Stimulated activated CD4-positive, alpha-beta T cell treated with anti-CD3 and anti-CD28 coated beads, TNF-alpha, amount 100 ng/mL, for 1 hour (primary cell): Measurements from ENCODE around the gene EFEMP1.

ENCODE experiments used
- DNase-seq, 3 donors: peaks; one replicate each; pipeline ENCODE4 v3.0.0-alpha.2; 2020; ENCODE audit warnings: low read depth in 3 of 3, low spot score in 1 of 3

EFEMP1 gene

DNA sequence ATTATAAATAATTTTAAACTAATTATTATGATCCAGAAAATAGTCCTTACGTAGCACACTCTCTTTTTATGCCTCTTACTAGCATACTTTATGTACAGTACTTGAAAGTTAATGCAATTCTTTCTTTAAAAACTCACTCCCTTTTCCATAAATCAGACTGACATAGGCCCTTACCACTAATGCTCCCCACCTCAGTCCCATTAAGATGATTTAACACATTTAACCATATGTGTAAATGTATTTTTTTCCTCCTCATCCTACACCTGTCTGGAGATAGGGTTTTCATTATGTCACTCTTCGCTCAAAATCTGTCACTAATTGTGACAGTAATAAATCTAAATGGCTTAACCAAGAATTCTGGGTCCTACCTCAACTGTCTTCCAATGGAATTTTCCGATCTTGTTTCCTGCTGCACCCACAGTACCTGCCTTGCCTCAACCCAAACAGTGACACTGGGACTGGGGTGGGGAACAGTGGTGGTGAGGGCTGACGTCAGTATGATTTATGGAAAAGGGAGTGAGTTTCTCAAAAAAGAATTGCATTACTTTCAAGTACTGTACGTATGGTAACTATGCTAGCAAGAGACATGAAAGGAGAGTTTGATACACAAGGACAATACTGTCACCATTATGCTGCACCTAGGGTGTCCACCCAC, 25.1 kb downstream of the EFEMP1 start:
- DNase-seq, result no peak

DNA sequence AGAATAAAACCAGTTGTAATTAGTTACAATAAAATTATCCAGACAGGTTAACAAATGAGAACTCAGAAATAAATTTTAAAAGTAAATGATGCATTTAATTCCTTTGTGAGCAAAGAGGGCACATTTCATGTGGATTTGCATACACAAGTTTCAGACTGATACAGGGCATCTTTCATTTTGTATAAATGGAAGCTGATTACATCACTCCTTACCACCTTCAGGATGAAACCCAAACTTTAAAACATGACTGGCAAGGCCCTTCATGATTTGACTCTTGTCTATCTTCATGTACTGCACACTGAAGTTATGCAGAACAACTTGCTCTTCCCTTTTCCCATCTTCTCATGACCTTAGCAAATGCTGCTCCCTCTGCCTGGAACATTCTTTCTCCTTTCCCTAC, 26.9 kb downstream of the EFEMP1 start:
- no peak for DNase-seq

DNA sequence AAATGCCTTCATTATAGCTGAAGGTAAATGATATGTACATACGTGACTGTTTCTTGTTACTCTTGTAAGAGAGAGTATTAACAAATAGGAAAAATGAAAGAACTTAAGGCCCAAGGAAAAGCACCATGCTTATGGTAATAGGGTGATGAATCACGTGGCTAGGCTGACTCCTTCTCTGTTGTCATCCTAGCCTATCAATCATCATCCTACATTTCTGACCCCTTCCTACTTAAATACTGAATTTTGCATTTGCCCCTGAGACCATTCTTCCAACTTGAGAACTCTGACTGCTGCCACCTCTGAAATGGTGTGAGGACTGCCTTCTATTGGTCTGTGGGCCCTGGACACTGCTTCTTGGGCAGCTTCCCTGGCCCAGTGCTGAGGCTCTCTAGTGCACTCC, 28.9 kb downstream of the EFEMP1 start:
- no peak for DNase-seq

DNA sequence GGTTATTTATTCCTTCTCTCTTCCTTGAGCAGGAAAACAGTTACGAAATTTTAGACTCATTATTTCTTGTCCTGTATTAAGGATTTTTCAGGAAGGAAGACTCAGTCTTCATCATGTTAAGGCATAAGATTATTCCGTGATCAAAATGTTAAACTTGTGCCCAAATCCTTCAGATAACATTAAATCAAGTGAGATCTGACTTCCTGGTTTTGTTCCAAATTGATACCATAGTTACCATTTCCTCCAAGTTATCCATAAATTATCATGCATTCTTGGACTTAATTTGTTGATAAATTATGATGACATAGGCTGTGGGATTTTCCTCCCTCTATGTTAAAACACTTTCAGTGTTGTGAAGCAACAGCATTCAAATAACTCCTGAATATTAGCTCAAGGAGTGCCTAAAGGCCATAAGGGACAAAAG, 31.9 kb downstream of the EFEMP1 start:
- DNase-seq, result no peak

DNA sequence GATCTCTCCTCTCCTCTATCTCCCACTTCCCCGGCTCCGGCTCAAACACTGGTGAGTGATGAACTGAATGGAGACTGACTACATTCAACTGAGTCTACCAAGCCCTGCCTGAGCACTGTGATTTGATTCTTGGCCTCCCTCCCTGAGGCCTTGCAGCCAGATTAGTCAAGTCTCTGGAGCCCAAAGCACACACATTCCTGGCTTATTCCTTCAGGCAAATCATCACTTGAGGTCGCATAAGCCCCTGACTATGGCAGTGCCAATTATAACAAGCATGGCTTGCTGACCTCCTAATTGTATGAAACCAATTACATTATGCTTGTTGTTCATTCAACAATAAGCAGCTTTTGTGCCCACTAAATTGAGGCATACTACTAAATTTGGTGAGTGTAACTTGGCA, 34.6 kb downstream of the EFEMP1 start:
- DNase-seq, result no peak

DNA sequence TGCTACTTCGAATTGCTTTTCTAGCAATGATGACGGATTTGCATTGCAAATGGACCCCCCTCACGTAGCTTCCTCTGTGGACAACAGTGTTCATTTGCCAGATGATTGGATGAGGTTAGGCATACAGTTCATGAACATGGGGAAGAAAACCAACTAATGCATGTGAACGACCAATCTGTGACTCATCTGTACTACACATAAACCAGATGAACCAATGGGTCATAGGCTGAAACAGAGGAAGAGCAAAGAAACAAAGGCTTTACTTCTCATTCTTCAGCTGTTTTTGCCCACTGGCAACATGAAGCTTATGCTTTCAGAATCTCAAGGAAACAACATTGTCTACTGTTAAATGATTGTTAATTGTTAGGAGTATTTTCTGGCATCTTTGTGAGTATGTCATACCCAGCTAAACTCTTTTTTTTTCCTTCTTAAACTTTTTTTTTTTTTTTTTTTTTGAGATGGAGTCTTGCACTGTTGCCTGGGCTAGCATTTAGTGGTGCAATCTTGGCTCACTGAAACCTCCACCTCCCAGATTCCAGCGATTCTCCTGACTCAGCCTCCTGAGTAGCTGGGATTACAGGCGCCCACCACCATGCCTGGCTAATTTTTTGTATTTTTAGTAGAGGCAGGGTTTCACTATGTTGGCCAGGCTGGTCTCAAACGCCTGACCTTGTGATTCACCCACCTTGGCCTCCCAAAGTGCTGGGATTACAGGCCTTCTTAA, 35.5 kb downstream of the EFEMP1 start:
- no peak for DNase-seq

DNA sequence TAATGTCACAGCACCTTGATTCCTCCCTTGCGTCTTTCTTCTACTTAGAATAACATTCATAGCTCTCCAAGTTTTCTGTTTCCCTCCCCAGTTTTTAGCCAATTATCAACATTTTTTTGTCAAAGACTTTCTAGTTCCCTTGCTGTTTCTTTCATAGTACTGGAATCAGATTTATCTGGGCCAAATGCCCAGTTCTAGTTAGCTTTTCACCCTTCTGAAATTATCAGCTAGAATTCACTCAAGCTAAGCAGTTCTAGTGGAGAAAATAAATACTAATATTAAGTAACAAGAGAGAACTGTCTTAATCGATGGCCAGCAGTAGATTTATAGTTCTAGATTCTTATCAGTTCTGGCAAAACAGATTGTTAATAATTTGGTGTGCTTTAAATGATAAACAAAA, 36.2 kb downstream of the EFEMP1 start:
- DNase-seq, result no peak

DNA sequence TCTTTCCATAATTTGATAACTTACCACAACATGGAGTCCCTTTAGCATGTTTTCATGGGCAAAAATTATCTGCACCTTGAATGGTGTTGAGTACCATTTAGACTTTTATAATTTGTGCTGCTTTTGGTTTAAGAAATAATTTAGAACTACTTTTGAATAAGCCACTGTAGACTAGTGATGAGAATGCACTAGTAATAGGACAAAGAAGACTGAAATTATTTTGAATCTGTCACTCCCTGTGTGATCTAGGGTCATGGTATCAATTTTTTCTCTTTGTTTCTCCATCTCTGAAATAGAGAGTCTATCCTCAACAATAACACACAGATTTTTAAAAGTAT, 37.7 kb downstream of the EFEMP1 start:
- DNase-seq, result no peak

DNA sequence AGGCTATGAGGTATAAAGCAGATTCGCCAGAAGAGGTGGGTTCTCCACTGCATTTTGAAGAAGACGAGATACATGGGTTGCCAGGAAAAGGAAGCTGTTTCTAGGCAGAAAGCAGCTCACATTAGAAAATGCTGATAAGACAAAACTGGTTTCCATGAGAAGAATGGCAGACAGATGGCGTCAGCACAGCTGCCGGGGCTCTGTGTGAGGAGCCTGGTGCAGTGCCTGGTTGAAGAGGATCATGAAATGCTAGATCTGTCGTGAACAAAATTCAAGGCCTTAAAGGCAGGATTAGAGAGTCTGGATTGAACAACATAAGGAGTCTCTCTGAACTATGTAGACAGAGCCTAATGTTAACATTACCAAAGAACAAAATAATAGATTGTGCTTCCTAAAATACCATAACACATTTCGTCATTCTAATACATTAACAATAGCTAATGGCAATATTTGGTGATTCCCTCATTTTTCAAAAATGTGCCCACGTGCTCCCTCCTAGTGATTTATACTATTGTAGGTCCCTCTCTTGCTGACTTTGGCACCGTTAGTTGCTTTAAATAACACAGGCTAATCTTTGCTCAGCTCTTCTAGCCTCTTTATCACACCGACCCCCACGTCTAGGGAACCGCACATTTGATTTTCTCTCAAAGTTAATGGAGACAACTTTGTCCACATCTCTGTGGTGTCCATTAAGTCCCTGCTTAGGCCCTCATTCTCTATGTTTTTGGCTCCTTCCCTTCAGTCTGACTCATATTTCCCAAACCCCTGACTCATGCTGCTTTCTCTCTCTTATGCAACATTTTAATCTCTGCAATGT, 38.2 kb downstream of the EFEMP1 start:
- no peak for DNase-seq

DNA sequence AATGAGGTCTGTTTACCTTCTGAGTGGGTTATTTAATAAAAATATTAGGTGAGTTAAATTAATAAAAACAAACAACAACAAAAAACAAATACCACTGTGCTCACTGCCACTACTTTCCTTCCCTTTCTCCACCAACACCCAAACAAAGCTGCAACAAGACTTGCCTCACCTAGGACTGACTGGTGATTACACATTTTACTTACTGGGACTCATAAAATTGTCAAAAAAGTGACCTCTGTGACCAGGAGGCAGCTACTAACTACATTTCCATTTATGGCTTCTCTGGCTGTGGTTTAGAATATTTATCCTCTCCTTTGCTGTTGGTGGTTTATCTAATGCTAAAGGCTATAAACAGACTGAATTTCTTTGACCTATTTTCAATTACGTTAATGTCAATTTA, 39.8 kb downstream of the EFEMP1 start:
- no peak for DNase-seq

DNA sequence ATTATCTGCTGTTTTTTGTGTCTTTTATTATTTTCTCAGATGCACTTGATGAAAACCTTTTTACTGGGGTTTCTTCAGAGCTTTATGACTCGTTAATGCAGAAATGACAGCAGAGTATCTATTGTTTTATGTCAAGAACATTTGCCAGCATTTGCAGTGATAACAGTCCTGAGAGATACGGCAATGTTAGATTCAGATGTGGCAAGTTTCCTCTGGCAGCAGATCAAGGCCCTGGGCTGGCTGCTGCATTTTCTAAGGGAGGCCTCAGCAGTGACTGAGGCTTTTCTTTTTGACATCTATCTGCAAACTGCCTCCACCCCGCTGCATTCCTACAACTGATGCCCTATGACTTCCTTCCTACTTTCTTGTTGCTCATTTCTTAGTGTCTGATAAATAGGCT, 40.2 kb downstream of the EFEMP1 start:
- no peak for DNase-seq

DNA sequence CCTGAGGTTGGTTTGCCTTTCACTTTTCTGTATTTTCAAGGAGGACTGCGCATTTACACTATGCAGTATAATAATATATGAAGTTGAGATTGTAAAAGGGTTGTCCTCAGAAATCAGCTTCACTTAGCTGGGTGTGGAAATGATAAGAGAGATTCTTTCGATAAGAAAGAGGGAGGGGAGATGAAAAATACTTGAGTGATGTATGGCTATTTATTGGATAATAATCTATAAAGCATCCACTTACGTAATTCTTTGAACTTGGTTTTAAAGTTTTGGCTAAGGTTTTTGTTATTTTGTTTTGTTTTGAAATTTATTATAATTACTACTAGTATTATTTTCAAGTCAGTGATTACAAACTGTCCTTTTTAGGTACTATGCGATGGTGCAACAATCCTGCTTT, 40.6 kb downstream of the EFEMP1 start:
- DNase-seq, result no peak

DNA sequence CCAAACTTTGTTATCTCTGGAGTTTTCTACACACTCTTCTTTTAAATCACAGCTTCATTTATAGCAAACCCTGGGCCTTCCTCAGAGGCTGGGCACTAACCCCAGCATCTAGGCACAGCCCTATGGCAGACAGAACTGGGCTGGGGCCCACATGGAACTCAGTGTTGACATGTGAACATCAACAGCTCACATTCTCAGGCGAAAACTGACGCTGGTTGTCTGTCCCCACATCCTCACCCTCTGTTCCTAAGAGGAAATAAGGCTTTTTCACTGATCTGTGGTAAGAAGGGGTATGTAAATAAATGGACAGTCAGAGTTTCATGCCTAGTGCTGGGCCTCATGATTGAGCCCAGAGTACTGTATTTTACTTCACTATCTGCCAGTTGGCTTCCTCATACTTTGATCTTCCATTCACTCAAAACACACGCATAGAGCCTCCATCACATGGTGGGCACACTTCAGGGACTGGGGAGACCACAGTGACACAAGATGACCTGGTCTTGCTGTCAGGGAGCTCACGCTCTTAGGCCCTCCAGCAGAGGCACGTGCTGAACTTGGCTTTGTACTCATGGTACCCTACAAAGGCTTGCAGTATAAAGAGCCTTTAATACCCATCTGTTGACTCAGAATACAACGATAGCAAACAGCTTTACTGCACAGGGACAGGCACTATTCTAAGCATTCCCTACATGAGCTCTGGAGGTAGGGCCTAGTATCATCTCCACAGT, 43.0 kb downstream of the EFEMP1 start:
- DNase-seq, result no peak

DNA sequence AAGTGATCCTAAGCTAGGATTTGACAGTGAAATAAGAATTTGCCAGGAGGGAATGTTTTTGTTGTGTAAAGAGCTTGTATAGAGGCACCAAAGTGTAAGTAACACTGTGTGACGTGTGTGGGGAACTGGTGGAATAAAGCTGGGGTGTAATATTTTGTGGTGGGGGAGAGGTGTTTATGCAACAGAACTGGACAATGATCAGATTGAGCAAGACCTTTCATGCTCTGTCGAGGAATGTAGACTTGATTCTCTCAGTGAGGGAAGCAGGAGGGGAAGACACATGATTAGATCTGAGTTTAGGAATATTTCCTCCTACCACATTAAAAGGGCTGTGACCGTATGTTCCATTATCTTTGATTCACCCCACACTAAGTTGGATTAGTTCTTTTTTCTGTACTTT, 43.6 kb downstream of the EFEMP1 start:
- DNase-seq, result no peak

DNA sequence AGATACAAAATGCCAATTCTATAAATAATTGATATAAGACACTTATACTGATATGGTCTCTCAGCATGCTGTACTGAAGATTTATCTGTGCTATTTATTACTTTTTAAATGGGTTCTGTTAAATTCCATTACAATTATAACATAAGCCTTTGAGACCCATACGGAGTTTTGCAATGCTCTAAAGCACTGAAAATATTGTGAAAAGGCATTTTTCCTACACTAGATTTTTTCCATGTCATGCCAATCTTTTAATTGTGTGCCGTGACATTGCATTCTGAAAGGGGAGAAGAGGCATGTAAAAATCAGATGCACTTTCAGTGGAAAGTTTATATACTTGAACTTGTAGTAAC, 46.5 kb downstream of the EFEMP1 start:
- no peak for DNase-seq

DNA sequence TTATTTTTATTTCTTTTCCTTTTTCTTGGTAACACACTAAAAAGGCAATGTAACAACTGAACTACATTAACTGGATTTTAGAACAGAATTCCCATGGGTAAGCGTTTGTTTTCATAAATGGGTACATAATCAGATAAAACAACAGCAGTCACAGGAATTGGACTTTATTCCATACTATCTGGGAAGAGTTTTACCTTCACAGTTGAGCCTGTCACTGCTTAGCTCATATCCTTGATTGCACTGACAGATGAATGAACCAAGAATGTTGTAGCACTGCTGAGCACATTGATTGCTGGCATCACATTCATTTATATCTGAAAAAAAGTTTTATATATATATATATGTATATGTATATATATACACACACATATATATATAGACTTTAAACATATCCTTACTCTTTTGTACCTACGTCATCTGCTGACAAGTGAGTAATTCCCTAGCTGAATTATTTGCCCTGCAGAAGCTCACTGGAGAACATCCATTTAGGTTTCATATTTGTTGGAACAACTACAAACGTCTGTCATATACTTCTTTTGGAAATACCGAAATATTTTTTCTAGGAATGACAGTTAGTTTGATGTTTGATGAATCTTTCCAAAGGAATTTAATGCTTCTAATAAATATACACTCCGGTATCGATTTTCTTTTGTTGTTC, 47.0 kb downstream of the EFEMP1 start:
- DNase-seq, result no peak

DNA sequence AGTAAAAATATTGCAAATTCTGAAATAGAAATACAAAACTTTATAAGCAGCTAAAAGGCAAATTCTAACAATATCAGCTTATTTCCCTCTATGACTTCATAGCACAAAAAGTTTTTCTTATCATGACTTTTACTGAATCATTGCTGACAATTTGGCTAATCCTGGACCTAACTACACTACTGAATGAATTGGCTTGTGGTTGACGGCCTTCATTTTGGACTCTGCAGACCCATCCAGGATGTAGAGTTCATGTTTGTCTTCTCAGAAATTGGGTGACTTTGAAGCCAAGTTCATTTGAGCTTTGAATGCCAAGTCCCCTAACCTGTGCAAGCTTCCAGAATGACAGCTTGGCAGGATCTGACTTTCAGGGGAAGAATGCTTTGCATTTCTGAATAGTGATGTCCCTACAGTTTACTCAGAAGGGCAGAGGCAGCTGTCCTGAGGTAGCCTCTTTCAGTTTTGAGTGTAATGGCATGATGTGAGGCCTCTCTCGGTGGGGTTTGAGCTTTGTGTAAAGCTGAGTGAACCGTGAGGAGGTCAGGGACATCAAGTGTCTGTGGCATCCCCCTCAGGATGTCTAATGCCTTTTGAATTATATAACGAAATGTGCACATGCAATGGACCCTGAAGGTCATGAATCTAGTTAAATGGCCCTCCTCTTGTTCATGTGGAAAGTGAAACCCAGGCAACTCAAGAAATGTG, 48.0 kb downstream of the EFEMP1 start:
- no peak for DNase-seq

DNA sequence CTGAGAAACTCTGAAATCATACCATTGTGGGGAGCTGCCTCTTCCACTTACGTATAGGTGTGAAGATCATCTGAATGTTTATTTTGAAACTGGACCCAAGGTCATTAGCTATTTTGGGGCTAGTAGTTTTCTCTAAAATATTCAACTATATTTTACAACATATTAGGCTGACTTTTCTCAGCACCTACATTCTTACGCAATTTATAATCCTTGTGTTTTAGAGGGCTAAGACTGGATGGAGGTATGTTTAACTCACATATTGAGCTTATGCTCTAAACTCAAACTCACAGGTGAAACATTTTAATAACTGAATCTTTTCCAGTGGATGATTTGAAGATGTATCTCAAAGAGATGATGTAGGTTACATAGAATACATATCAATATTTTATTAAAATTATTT, 49.2 kb downstream of the EFEMP1 start:
- no peak for DNase-seq

DNA sequence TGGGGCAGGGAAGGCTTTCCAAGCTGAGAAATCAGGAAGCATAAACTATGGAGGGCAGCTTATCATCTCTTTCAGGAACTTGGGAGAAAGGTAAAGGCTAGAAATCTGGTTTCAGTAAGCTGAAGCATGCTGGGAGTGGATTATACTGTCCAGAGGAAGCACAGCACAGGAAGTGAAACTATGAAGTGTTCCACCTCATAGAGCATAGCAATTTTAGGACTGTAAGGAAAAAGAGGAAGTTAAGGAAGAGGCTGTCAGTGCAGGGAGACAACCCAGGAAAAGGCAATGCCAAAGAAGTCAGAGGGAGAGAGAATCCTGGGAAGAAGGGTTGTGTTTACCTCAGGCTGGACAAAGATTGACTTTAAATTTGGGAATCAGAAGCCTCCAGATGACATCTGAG, 51.9 kb downstream of the EFEMP1 start:
- DNase-seq, result no peak

DNA sequence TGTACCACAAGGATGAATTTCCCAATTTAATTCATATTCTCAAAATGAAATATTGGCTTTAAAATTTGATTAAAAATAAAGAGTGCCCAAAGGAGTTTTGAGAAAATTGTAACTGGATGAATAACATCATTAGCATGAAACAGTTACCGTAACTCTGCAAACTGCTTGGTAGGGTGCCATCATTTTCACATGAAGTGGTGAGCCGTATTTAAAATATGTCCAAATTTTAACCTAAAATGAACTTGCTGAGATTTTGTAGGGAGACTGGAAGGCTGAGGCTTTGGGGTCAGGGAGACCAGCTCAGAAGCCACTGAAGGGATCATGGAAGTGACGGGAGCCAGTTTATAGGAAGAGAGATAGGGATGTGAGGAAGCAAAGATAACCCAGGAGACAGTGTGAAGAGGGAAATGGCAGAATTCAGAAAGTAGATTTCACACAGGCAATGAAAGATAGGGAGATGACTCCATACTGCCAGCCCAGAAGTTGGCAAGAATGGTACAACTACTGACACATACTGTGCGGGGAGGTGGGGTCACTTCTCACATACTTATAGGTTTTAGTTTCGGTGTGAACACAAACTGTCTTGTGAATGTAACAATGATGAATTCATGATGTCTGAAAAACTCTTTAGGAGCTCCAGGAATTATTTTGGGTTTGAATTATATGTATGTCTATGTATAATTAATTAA, 53.8 kb downstream of the EFEMP1 start:
- no peak for DNase-seq
